Activated effector memory CD4-positive, alpha-beta T cell treated with anti-CD3 and anti-CD28 coated beads, Interleukin-2, amount 50 U/mL, for 16 hours (primary cell): ENCODE results near the gene TRAP1.
"Not testable (repeated sequence)": the region's sequence is repeated elsewhere in the genome, so short reads cannot be mapped to it uniquely, and the experiment has no call there.

Source experiments
- DNase-seq: peaks from one replicate; pipeline ENCODE4 v3.0.0-alpha.2; 2020

Gene TRAP1

GRCh38 chr16:3735541-3735940 lies 18.2 kb upstream of the TRAP1 start:
- no peak for DNase-seq

- no peak for DNase-seq
Observed at GRCh38 chr16:3734758-3735221, 17.5 kb upstream of the TRAP1 start.

- DNase-seq = no peak
Observed at GRCh38 chr16:3734084-3734757, 16.9 kb upstream of the TRAP1 start.

GRCh38 chr16:3732171-3732570 lies 14.8 kb upstream of the TRAP1 start:
- DNase-seq = no peak

- DNase-seq = no peak
Observed at GRCh38 chr16:3731126-3731935, 14.0 kb upstream of the TRAP1 start.

GRCh38 chr16:3730161-3731125 lies 13.1 kb upstream of the TRAP1 start:
- no peak for DNase-seq

GRCh38 chr16:3729161-3730112 lies 12.1 kb upstream of the TRAP1 start:
- no peak for DNase-seq

GRCh38 chr16:3728424-3729160 lies 11.3 kb upstream of the TRAP1 start:
- DNase-seq = no peak

GRCh38 chr16:3727806-3728381 lies 10.6 kb upstream of the TRAP1 start:
- no peak for DNase-seq

GRCh38 chr16:3726021-3726687 lies 8.8 kb upstream of the TRAP1 start:
- DNase-seq = no peak

GRCh38 chr16:3725276-3725675 lies 8.0 kb upstream of the TRAP1 start:
- no peak for DNase-seq

- DNase-seq = no peak
Observed at GRCh38 chr16:3722508-3722907, 5.2 kb upstream of the TRAP1 start.

GRCh38 chr16:3720418-3720817 lies 3.1 kb upstream of the TRAP1 start:
- no peak for DNase-seq

- no peak for DNase-seq
Observed at GRCh38 chr16:3718628-3719027, 1.3 kb upstream of the TRAP1 start.

GRCh38 chr16:3718019-3718391 lies 681 bp upstream of the TRAP1 start:
- no peak for DNase-seq

GRCh38 chr16:3716831-3717234 lies 491 bp downstream of the TRAP1 start:
- no peak for DNase-seq

GRCh38 chr16:3715430-3715829 lies 1.9 kb downstream of the TRAP1 start:
- no peak for DNase-seq

GRCh38 chr16:3714378-3714777 lies 2.9 kb downstream of the TRAP1 start:
- not testable (repeated sequence) for DNase-seq

GRCh38 chr16:3713587-3714242 lies 3.6 kb downstream of the TRAP1 start:
- no peak for DNase-seq

- no peak for DNase-seq
Observed at GRCh38 chr16:3712861-3713372, 4.4 kb downstream of the TRAP1 start.
